Nephron (organoid): ENCODE data around the gene DLGAP5.

Source experiments
- H3K27ac Mint-ChIP-seq, 3 experiments: 2 replicates each; pipeline ENCODE4 v1.8.0; 2020; ENCODE audit warnings: mixed read lengths in 3 of 3, mild to moderate bottlenecking in 2 of 3, moderate library complexity in 1 of 3
- H3K27me3 Mint-ChIP-seq: 2 replicates; pipeline ENCODE4 v1.8.0; 2021; ENCODE audit warnings: low read depth, mild to moderate bottlenecking, moderate library complexity, mixed read lengths
- H3K36me3 Mint-ChIP-seq: 2 replicates; pipeline ENCODE4 v1.8.0; 2020; ENCODE audit warnings: low read depth, mixed read lengths
- H3K4me1 Mint-ChIP-seq: 2 replicates; pipeline ENCODE4 v1.8.0; 2020; ENCODE audit warnings: mixed read lengths
- H3K4me3 Mint-ChIP-seq, 3 experiments: 2 replicates each; pipeline ENCODE4 v1.8.0; 2020; ENCODE audit warnings: mild to moderate bottlenecking in 3 of 3, mixed read lengths in 3 of 3, moderate library complexity in 2 of 3
- H3K9me3 Mint-ChIP-seq: 2 replicates; pipeline ENCODE4 v1.8.0; 2020; ENCODE audit warnings: mixed read lengths
- TF ChIP-seq, protein P1 (sequence below), 3 experiments: fragments of 200-600 bp; sonication (generic); IDR thresholded peaks; one replicate each; pipeline ENCODE4 v1.5.0; 2021; ENCODE audit warnings: antibody characterized with exemption in 3 of 3; ENCODE audit not compliant: unreplicated experiment in 3 of 3

The DLGAP5 gene

DNA sequence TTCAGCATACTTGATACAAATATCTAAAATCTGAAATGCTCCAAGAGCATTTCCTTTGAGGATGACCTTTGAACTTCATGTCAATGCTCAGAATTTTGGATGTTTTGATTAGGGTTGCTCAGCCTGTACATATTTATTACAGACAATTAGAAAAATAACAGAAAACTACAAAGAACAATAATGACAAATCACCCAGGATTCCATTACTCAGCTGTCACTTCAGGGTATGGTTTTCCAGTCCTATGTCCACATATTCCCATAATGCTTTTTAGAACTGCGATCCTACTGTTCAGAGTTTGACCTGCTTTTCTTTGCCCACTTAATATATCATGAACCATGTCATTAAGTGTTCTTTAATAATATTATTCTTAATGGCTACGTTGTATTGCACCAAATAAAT is 11.4 kb downstream of the DLGAP5 start:
- TF ChIP-seq, protein P1, sequence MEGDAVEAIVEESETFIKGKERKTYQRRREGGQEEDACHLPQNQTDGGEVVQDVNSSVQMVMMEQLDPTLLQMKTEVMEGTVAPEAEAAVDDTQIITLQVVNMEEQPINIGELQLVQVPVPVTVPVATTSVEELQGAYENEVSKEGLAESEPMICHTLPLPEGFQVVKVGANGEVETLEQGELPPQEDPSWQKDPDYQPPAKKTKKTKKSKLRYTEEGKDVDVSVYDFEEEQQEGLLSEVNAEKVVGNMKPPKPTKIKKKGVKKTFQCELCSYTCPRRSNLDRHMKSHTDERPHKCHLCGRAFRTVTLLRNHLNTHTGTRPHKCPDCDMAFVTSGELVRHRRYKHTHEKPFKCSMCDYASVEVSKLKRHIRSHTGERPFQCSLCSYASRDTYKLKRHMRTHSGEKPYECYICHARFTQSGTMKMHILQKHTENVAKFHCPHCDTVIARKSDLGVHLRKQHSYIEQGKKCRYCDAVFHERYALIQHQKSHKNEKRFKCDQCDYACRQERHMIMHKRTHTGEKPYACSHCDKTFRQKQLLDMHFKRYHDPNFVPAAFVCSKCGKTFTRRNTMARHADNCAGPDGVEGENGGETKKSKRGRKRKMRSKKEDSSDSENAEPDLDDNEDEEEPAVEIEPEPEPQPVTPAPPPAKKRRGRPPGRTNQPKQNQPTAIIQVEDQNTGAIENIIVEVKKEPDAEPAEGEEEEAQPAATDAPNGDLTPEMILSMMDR (IDR thresholded peaks at IDR 0.05; ENCODE audit: unreplicated experiment in 3 of 3) = no peak
- no peaks in the 10 kb centered on the region for H3K27me3 Mint-ChIP-seq
- H3K4me1 Mint-ChIP-seq = no peaks in the 10 kb centered on the region
- H3K9me3 Mint-ChIP-seq = no peaks in the 10 kb centered on the region
- no peak overlapping the region for H3K4me3 Mint-ChIP-seq
- no peak overlapping the region for H3K27ac Mint-ChIP-seq
- H3K36me3 Mint-ChIP-seq = peaks cover 49% of the 10 kb centered on the region

DNA sequence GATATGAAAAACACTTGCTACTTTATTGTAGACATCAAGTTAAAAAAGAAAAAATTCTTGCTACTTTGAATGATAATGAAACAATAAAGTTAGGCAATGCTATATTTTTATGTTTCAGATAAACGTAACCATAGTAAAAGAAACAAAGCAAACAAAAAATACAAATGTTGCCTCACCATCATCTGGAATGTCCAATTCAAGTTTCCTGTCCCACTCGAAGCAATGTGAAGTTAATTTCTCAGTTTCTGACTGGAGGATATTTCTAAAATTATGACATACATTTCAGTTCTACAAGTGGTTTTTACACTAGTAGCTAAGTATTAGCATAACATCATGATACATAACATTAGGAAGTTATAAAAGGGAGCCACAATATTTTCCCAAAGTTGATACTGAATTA is 20.9 kb downstream of the DLGAP5 start:
- Mint-ChIP-seq H3K27ac (no peak overlapping the region), H3K4me3 (no peak overlapping the region), H3K27me3 (no peaks in the 10 kb centered on the region), H3K4me1 (no peaks in the 10 kb centered on the region), H3K36me3 (peaks cover 39% of the 10 kb centered on the region), H3K9me3 (no peaks in the 10 kb centered on the region)
- TF ChIP-seq, protein P1 (IDR thresholded peaks at IDR 0.05; ENCODE audit: unreplicated experiment in 3 of 3) = no peak

DNA sequence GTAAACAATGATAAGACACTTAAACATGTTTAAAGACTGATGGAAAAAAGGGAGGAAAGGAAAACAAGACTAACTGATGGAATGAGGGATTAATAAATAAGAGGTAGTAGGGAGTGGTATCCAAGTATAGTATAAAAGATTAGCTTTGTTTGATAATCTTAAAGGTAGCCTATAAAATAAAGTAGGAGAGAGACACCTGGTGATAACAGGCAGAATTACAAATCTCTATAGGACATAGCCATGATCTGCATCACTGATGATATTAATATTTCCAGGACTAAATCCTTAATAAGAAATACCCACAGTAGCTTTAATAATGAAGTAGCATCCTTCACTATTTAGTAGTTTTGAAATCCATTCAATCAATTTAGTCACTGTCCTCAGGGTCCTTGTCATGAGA is 30.4 kb downstream of the DLGAP5 start:
- Mint-ChIP-seq H3K36me3 (peaks cover 45% of the 10 kb centered on the region), H3K27ac (peak overlapping the region; percentile 12 to 39 (median 26)), H3K9me3 (no peaks in the 10 kb centered on the region), H3K27me3 (no peaks in the 10 kb centered on the region), H3K4me1 (peaks cover 6% of the 10 kb centered on the region), H3K4me3 (no peak overlapping the region)
- TF ChIP-seq, protein P1 (IDR thresholded peaks at IDR 0.05; ENCODE audit: unreplicated experiment in 3 of 3) = peak; percentile 58 to 64 (median 61)

DNA sequence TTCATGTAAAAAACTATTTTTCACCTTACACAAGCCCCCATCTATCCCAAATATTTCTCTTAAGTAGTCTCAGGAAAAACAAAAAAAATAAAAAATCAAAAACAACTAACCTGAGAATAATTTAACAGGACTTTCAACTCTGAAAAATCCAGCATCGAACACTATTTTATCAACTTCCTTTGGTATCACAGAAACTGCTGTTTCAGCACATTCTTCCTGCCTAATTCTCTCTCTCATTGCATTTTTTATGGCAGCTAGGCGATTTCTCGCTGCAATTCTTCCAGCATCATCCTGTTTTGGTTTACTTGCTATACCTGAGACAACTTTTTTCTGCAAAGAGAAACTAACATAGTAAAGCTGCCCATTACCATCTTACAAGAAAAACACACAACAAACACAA is 33.0 kb downstream of the DLGAP5 start:
- TF ChIP-seq, protein P1 (IDR thresholded peaks at IDR 0.05; ENCODE audit: unreplicated experiment in 3 of 3) = no peak
- Mint-ChIP-seq H3K9me3 (no peaks in the 10 kb centered on the region), H3K27ac (peak overlapping the region; percentile 59 to 77 (median 71)), H3K27me3 (no peaks in the 10 kb centered on the region), H3K4me3 (no peak overlapping the region), H3K36me3 (peaks cover 41% of the 10 kb centered on the region), H3K4me1 (peaks cover 6% of the 10 kb centered on the region)

DNA sequence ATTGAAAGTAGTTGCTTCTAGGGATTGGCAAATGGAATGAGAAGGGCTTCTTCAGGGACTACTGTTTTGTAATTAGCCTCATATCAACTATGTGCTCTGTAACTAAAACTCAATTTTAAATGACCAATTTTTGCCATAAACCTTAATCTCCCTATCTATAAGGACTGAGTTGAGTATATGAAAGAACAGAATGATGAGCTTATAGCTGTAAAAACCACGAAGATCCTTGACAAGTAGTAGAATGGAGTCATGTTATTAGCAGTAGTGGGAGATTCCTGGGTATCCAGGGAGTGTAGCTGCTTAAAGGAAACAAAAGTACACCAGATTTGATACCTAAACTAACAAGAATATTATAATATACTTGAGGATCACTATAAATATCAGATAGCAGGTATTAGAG is 34.3 kb downstream of the DLGAP5 start:
- TF ChIP-seq, protein P1 (IDR thresholded peaks at IDR 0.05; ENCODE audit: unreplicated experiment in 3 of 3) = no peak
- H3K4me1 Mint-ChIP-seq = peaks cover 6% of the 10 kb centered on the region
- H3K36me3 Mint-ChIP-seq = peaks cover 38% of the 10 kb centered on the region
- no peak overlapping the region for H3K4me3 Mint-ChIP-seq
- no peaks in the 10 kb centered on the region for H3K9me3 Mint-ChIP-seq
- no peaks in the 10 kb centered on the region for H3K27me3 Mint-ChIP-seq
- H3K27ac Mint-ChIP-seq = peak overlapping the region in 1 of 3 experiments; percentile 21

DNA sequence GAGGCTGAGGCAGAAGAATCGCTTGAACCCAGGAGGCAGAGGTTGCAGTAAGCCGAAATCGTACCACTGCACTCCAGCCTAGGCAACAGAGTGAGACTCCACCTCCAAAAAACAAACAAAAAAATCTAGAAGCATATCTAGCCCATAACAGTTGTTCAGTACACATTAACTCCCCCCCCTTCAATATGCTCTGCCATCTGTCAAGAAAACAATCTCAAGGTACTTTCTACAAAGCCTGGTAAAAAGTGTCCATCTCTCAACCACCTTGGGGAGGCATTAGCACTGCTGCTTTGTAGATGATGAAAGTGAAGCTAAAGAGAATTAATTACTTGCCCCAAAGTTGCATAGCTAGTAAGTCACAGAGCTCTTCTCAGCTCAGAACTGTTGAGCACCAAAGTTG is 37.4 kb downstream of the DLGAP5 start:
- Mint-ChIP-seq H3K27ac (no peak overlapping the region), H3K27me3 (no peaks in the 10 kb centered on the region)

More for the DNA sequence above, 37.4 kb downstream of the DLGAP5 start:
- Mint-ChIP-seq H3K4me1 (peaks cover 6% of the 10 kb centered on the region), H3K9me3 (no peaks in the 10 kb centered on the region), H3K36me3 (peaks cover 44% of the 10 kb centered on the region), H3K4me3 (no peak overlapping the region)
- TF ChIP-seq, protein P1 (IDR thresholded peaks at IDR 0.05; ENCODE audit: unreplicated experiment in 3 of 3) = no peak
